Stimulated activated CD8-positive, alpha-beta memory T cell treated with anti-CD3 and anti-CD28 coated beads, Interleukin-12 subunit alpha, Interleukin-12 subunit beta, amount 100 ng/mL, for 24 hours (primary cell): ENCODE measurements around the gene TRAPPC6A.

ENCODE experiments used
- DNase-seq: peaks from one replicate; pipeline ENCODE4 v3.0.0-alpha.2; 2020; ENCODE audit errors: extremely low read depth

Gene TRAPPC6A

DNA sequence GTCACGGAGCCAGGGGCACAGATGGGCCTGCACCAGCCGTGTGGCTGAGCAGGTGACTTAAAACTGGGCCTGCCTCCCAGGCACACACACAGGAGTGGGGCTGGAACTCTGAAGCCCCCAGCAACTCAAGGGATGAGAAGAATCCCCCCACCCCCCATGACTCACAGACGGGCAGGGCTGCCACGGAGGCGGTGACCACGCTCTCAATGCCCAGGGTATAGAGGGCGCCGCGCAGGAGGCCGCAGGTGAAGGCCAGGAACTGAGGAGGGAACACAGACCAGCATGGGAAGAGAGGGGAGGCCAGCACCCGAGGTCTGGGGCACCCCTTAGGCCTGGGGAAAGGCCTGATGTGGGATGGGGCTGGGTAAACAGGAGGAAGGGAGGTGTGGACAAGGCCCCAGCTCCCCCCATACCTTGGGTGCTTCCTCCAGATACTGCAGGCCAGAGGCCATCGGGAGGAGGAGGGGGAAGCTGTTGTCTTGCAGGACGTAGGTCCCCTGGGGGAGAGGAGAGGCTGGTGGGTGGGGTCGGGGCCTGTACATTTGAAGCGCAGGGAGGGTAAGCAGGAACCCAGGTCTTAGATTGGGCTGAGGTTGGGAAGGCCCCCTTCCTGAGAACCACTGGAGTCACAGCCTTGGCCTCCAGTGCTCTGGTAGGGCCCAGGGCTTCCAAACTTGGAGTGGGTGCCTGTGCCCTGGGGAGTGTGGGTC lies 14.1 kb downstream of the TRAPPC6A start:
- no peak for DNase-seq

DNA sequence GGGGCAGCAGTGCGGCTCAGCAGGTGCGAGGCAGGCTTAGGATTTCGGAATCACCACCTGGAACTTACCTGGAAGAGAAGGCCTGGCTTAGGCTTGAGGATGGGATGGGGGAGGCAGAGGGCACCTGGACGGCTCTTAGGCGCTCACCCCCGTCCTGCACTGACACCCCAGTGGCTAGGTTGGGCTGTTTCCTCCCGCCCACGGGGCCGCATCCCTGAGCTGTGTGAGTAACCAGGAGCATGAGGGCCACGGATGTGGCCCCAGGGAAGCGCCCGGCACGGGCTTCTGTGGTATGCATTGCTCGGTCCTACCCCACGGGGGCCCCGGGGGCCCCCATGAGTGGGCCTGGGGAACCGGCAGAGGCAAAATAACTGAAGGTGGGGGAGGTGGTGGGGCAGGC lies 14.9 kb downstream of the TRAPPC6A start:
- no peak for DNase-seq

DNA sequence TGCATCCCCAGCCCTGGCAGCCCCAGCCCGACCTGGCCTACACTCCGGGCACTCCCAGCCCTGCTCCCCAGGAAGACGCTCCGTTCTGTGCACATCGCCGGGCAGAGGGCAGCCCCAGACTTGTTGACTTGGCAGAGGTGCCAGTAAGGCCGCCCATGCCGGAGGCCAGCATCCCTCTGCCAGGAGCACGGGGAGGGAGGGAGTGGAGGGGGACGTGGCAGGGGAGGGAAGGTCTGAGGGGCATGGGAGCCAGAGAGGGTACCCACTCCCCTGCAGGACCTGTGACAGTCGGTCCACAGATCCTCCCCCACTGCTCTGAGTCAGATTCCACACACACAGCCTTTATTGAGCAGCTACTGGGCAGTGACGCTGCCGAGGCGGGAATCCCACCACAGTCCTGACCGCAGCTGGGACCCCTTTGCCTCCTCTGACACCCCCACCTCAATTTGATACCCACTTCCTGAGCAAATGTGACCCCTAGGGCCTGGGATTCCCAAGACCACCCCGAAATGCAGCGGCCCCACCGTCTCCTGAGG lies 15.4 kb downstream of the TRAPPC6A start:
- no peak for DNase-seq

- DNase-seq, result no peak
Observed at GRCh38 chr19:45161738-45162607, 16.1 kb downstream of the TRAPPC6A start.

GRCh38 chr19:45160870-45161737 lies 16.9 kb downstream of the TRAPPC6A start, which contains the start of gene NKPD1:
Gene NKPD1, minus strand, starts transcription at chr19:45160982. Its CDS starts 832 bp downstream, at chr19:45160150.
- no peak for DNase-seq

DNA sequence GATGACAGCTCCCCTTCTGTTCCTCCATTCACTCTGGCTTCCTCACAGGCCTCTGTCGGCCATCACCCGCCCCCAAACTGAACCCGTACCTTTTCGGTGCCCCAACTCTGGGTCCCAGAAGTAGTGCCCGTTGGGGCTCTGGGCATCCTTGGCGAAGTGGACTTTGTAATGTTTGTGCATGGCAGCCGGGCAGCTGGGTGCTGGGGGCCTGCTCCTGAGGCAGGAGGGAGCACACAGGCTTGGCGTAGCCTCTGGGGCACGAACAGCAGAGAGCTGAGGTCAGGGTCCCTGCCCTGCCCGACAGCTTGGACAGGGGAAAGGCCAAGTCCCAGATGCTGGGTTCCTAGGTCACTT lies 18.1 kb downstream of the TRAPPC6A start:
- DNase-seq, result no peak

- DNase-seq, result no peak
Observed at GRCh38 chr19:45159210-45159970, 18.6 kb downstream of the TRAPPC6A start.

DNA sequence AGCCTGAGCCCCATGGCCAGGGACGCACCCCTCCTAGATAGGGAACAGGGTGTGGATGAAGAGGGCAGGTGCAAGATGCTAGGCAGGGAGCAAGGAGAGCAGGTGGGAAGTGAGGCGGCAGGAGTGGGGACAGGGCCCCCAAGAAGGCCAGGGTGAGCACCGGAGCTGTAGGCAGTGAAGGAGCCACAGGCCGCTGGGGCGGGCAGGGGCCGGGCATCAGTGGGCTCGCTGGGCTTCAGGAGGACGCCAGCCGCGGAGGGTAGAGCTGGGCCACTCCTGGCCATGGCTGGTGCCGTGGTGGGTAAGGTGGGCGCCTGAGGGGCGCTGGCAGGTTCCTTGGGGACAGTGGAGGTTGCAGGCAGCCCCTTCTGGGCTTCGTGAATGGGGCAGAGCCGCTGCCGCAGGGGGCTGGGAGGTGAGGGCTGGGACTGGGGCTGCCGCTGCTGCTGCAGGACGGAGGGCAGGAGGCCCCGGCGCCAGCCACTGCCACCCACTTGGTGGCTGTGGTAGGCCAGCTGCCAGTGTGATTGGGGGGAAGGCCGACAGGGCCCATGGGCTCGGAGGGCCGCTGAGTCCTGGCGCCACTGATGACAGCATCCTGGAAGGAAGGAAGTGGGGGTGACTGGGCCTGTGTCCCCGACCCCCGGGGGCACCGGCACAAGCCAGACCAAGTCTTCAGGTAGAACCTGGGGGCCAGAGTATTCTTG lies 19.4 kb downstream of the TRAPPC6A start:
- DNase-seq, result no peak

DNA sequence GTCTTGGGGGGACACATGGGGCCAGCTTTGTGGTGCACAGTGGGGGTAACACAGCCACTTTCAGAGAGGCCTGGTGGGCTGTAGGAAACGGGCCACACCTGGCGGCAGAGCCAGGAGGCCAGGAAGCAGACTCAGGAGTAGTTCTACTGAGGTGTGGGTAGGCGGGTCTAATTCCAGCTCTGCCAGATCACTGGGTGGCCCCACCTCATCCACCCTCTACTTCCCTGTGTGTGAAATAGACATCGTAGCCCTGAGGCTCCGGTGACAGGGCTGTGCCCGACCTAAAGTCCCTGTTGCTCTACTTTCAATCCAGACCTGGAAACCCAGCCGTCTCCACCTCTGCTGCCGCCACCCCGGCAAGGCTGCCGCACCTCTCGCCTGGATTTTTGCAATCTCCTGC lies 21.3 kb downstream of the TRAPPC6A start:
- no peak for DNase-seq

DNA sequence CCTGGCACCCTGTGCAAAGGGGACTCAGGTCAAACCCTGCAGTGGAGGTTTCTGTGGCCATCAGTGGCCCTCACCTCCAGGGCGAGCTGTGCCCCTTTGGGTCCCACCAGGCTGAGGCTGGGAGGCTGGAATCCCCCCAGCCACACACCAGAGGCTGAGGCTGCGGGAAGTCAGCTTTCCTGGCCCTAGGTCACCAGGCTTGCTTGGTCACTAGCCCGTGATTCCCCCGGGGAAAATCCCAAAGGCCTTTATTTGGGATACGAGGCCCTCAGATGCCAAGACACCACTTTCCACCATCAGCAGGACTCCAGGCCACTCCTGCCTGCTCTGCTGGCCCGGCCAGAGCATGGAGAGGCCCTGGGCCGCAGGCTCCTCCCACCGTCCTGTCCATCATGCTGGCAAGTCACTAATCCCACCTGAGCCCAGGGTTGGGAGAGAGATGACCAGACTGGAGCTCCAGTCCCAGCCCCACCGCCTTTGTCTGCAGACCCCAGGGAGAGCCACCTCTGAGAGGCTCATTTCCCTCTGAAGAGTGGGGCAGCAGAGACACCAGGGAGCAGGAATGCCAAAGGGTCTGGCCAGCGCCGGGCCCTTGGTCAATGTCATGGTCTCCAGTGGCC lies 21.9 kb downstream of the TRAPPC6A start:
- no peak for DNase-seq

DNA sequence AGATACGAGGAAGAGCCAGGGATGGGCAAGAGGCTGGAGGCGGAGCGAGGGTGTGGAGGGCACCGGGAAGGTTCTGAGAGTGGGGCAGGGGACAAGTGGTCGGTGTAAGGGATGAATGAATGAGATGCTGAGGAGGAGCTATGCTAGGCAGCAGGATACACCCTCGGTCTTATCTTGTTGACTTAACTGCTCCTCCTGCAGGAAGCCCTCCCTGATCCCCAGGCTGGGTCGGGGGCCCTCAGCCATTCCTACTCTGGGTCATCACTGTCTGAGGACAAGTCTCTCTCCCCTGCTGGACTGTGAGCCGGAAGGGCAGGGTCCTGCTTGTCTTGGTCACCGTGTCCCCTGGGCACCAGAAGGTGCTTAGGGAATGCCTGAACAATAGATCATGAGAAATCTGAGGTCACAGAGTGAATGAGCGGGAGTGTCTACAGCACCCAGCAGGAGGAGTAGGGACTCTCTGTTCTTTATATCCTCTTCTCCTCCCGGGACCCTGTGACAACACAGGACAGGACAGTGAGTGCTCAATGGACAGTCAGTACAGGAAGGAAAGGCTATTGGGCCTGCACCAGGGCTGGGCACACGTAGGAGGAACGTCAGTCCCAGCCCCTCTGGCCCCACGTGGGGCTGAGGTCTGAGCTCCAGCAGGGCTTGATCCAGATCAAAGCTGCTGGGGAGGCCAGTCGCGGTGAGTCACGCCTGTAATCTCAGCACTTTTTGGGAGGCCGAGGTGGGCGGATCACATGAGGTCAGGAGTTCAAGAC lies 23.8 kb downstream of the TRAPPC6A start:
- DNase-seq, result no peak

GRCh38 chr19:45153339-45154063 lies 24.5 kb downstream of the TRAPPC6A start:
- DNase-seq, result no peak

- DNase-seq, result no peak
Observed at GRCh38 chr19:45152504-45153338, 25.3 kb downstream of the TRAPPC6A start.

DNA sequence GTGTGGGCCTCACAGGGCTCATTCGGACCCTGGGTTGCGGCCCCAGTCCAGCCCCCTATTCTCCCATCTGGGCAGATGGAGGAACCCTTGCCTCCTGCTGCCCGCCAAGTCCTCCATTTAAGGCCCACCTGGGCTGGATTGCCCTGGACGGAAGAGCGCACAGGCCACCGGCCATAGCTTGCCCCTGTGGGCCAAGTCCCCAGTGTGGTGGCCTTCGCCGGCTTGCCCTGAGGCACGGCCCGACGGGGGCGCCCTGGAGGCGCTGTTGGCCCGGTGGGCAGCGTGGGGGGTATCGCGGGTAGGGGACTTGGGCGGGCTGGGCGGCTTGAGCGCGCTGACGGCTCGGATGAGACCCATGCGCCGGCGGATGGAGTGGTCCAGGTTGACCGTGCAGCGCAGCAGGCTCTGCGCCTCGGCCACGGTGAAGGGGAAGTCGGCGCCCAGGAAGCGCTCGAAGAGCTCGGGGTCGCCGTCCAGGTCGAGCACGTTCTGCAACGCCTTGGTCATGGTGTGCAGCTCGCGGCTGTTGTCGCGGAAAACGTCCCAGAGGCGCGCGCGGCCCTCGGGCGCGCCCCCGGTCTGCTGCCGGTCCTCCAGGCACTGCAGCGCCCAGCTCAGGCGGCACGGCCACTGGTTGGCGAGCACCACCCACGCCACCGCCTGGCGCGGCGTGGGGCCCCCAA lies 26.1 kb downstream of the TRAPPC6A start:
- DNase-seq, result no peak

DNA sequence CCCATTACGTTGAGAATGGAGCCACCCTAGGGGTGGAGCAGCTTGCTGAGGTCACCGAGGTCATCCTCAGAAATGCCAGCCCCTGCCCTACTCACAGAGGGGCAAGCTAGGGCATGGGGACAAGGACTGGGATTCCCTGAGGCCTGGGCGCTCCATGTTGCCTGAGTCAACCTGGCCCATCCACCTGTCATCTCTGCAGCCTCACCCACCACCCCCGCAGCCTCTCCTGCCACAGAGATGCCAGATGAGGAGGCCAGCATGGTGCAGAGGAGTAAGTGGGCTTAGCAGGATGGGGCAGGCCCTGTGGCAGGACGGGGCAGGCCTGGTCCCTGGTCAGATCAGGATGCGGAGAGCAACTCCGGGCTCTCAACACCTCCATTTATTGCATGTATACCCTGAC lies 26.7 kb downstream of the TRAPPC6A start:
- no peak for DNase-seq

DNA sequence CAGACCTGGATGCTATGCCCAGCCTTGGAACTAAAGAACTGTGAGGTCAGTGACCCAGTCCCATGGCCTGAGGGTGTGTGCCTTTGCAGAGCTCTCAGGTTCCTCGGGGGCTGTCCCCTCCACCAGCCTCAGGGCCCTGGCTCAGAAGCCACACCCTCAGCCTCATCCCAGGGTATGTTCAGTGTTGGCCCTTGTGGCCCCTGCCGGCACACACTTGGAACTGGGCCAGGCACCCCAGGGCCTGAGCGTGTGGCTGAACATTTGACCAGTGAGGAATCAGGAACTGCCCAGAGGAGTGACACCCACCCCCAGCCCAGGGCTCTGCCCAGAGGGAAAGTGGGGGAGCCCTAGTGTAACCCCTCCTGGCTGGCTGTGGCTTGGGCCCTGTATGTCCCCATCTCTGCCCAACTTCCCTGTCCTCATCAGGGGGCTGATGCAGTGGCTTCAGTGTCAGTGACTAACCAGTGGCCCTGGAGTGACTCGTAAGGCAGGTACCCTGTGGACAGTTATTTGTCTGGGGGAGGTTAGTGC lies 27.2 kb downstream of the TRAPPC6A start:
- no peak for DNase-seq

DNA sequence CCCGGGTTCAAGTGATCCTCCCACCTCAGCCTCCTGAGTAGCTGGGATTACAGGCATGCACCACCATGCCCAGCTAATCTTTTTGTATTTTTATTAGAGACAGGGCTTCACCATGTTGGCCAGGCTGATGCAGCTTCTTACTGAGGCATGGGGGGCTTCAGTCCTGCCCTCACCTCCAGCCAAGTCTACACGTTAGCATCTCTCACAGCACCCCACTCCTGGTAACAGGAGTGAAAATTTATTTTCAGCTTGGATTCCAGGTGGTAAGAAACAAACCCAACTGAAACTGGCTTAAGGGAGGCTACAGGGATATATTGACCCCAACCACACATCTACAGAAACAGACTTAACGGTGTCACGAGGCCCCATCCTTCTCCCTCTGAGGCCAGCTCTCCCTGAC lies 27.9 kb downstream of the TRAPPC6A start:
- DNase-seq, result no peak
